ENCODE measurements around the gene RHOBTB3. TPM values are rescaled to one million over a fixed set of nuclear protein-coding genes. Genes with fewer than 3 reads are reported as not detected.
"Not testable (repeated sequence)": the region's sequence is repeated elsewhere in the genome, so short reads cannot be mapped to it uniquely, and the experiment has no call there.

Gene RHOBTB3
- total RNA-seq, 1 donor, result 82.2 TPM

DNA sequence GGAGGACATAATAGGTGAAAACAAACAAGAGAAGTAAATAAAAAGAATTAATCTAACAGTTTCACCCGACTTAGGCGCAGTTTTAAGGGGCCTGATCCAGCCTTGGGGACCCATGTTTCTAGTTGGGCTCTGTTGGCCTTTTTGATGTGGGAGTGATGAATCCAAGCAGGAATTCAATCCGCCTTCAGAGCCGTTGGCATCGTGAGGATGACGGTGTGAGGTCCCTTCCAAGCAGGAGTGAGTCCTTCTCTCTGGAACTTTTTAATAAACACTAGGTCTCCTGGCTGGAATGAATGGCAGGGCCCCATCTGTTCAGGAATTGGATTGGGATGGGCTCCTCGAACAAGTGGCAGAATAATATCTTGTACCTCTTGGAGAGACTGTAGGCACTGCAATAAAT, 22.3 kb upstream of the RHOBTB3 start:
- H3K4me3 ChIP-seq (ENCODE audit: low read depth, low read length), result no peak overlapping the region
- no peak for DNase-seq (ENCODE audit: low read depth)
- TF ChIP-seq, protein P1, sequence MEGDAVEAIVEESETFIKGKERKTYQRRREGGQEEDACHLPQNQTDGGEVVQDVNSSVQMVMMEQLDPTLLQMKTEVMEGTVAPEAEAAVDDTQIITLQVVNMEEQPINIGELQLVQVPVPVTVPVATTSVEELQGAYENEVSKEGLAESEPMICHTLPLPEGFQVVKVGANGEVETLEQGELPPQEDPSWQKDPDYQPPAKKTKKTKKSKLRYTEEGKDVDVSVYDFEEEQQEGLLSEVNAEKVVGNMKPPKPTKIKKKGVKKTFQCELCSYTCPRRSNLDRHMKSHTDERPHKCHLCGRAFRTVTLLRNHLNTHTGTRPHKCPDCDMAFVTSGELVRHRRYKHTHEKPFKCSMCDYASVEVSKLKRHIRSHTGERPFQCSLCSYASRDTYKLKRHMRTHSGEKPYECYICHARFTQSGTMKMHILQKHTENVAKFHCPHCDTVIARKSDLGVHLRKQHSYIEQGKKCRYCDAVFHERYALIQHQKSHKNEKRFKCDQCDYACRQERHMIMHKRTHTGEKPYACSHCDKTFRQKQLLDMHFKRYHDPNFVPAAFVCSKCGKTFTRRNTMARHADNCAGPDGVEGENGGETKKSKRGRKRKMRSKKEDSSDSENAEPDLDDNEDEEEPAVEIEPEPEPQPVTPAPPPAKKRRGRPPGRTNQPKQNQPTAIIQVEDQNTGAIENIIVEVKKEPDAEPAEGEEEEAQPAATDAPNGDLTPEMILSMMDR (IDR thresholded peaks at IDR 0.05; ENCODE audit: insufficient read depth, low read length), result no peak

GRCh38 chr5:95709967-95710650, 21.0 kb upstream of the RHOBTB3 start:
- peak; percentile 45 for DNase-seq (ENCODE audit: low read depth)
- TF ChIP-seq, protein P1 (IDR thresholded peaks at IDR 0.05; ENCODE audit: insufficient read depth, low read length), result no peak
- no peak overlapping the region for H3K4me3 ChIP-seq (ENCODE audit: low read depth, low read length)

DNA sequence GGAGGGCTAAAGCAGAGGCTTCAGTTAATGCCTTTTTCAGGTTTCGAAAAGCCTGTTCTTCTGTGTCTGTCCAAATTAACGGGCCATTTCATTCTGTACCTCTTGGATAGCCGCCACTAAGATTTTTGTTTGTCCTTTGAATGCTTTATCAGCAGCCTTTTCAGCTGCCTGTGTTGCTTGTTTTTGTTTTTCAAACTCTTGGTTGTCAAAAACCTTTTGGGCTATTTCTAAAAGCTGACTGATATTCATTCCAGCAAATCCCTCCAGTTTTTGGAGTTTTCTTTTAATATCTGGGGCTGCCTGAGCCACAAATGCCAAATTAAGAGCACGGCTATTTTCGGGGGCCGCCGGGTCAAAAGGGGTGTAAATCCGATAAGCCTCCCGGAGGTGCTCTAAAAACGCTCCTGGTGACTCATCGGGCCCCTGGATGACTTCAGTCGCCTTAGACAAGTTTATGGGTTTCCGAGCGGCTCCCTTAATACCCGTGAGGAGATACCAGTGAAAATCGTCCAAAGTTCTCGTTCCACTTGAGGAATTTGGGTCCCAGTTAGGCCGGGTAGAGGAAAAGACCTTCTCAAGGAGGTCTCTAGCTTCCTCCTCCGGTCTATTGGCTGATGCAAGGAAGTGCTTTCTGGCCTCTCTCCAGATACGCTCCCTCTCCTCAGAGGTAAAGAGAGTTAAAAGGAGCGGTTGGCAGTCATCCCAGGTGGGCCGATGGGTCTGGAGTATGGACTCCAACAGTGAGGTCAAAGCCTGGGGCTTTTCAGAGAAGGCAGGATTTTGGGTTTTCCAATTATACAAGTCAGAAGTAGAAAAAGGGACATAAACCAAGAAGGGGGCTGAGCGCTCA, 20.3 kb upstream of the RHOBTB3 start:
- not testable (repeated sequence) for H3K4me3 ChIP-seq (ENCODE audit: low read depth, low read length); DNase-seq (ENCODE audit: low read depth)

GRCh38 chr5:95711501-95712346, 19.4 kb upstream of the RHOBTB3 start:
- TF ChIP-seq, protein P1 (IDR thresholded peaks at IDR 0.05; ENCODE audit: insufficient read depth, low read length), result no peak
- DNase-seq (ENCODE audit: low read depth), result no peak
- no peak overlapping the region for H3K4me3 ChIP-seq (ENCODE audit: low read depth, low read length)

- H3K4me3 ChIP-seq (ENCODE audit: low read depth, low read length), result no peak overlapping the region
- DNase-seq (ENCODE audit: low read depth), result peak; percentile 86
- TF ChIP-seq, protein P1 (IDR thresholded peaks at IDR 0.05; ENCODE audit: insufficient read depth, low read length), result no peak
Measured at GRCh38 chr5:95712347-95712958, 18.7 kb upstream of the RHOBTB3 start.

DNA sequence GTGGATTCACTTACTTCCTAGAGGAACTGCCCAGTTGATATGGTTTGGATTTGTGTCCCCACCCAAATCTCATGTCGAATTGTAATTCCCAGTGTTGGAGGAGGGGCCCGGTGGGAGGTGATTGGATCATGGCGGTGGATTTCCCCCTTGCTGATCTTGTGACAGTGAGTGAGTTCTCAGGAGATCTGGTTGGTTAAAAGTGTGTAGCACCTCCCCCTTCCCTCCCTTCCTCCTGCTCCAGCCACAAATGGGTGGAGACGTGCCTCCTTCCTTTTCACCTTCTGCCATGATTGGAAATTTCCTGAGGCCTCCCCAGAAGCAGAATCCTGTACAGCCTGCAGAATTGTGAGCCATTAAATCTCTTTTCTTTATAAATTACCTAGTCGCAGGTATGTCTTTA, 17.9 kb upstream of the RHOBTB3 start:
- not testable (repeated sequence) for H3K4me3 ChIP-seq (ENCODE audit: low read depth, low read length); DNase-seq (ENCODE audit: low read depth)

DNA sequence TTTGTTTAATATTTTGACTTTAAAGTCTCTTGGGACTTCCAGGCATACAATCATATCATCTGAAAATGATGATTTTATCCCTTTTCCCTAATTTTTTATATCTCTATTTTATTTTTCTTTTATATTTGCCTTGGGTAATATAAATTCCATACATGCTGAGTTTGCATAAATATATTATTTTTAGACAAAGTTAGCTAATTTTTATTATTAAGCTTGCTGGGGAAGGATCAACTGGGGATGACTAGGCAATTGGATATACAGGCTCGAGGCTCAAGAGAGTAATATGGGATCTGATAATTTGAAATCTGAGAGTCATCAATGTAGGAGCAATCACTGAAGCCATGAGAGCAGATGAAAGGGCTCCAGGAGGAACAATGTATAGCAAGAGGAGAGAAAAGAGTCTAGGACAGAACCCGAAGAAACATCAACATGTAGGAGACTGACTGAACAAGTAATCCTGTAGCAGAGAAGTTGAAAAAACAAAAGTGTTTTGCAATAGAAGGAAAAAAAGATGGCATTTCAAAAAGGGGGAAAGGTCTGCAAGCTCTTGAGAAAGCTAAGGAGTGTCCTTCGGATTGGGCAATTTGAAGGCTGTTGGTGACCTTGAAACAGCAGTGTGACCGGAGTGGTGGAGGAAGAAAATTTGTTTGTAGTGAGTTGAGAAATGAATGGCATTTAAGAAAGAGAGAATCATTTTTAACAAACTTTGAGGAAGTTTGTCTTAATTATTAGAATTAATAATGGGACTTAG, 17.0 kb upstream of the RHOBTB3 start:
- H3K4me3 ChIP-seq (ENCODE audit: low read depth, low read length), result no peak overlapping the region
- no peak for DNase-seq (ENCODE audit: low read depth)
- TF ChIP-seq, protein P1 (IDR thresholded peaks at IDR 0.05; ENCODE audit: insufficient read depth, low read length), result no peak

Measured in fibroblast of the aortic adventitia (primary cell).